Superior temporal gyrus (tissue), 1 donor: Measurements from ENCODE around the gene GPX4.

Source experiments
- DNase-seq: peaks from one replicate; pipeline ENCODE4 v3.0.0-alpha.2; 2016; ENCODE audit errors: extremely low spot score

GPX4 gene

GRCh38 chr19:1084024-1084868, 19.5 kb upstream of the GPX4 start:
- no peak for DNase-seq

GRCh38 chr19:1085053-1085658, 18.6 kb upstream of the GPX4 start:
- no peak for DNase-seq

- no peak for DNase-seq
Observed at GRCh38 chr19:1085676-1086442, 17.9 kb upstream of the GPX4 start.

- no peak for DNase-seq
Observed at GRCh38 chr19:1086613-1087012, 17.2 kb upstream of the GPX4 start.

GRCh38 chr19:1087813-1088415, 15.9 kb upstream of the GPX4 start:
- peak; percentile 21 for DNase-seq

- no peak for DNase-seq
Observed at GRCh38 chr19:1088416-1089010, 15.3 kb upstream of the GPX4 start.

- DNase-seq: no peak
Observed at GRCh38 chr19:1089126-1089771, 14.5 kb upstream of the GPX4 start.

- DNase-seq: no peak
Observed at GRCh38 chr19:1089891-1090290, 13.9 kb upstream of the GPX4 start.

GRCh38 chr19:1090731-1091543, 12.9 kb upstream of the GPX4 start:
- no peak for DNase-seq

GRCh38 chr19:1091544-1092175, 12.1 kb upstream of the GPX4 start:
- DNase-seq: no peak

GRCh38 chr19:1093330-1093729, 10.5 kb upstream of the GPX4 start:
- DNase-seq: no peak

- DNase-seq: no peak
Observed at GRCh38 chr19:1093811-1094553, 9.8 kb upstream of the GPX4 start.

- DNase-seq: no peak
Observed at GRCh38 chr19:1094655-1094977, 9.2 kb upstream of the GPX4 start.

GRCh38 chr19:1094978-1095701, 8.7 kb upstream of the GPX4 start, which contains the start of gene POLR2E:
Gene POLR2E (minus strand): TSS chr19:1095375. CDS start chr19:1095315, 60 bp downstream.
- DNase-seq: peak; percentile 99

- no peak for DNase-seq
Observed at GRCh38 chr19:1097810-1098176, 6.0 kb upstream of the GPX4 start.

GRCh38 chr19:1098177-1099051, 5.4 kb upstream of the GPX4 start:
- DNase-seq: no peak

GRCh38 chr19:1101337-1101698, 2.5 kb upstream of the GPX4 start:
- DNase-seq: peak; percentile 21
